Measurements from ENCODE around the gene CYTH1.

DNA sequence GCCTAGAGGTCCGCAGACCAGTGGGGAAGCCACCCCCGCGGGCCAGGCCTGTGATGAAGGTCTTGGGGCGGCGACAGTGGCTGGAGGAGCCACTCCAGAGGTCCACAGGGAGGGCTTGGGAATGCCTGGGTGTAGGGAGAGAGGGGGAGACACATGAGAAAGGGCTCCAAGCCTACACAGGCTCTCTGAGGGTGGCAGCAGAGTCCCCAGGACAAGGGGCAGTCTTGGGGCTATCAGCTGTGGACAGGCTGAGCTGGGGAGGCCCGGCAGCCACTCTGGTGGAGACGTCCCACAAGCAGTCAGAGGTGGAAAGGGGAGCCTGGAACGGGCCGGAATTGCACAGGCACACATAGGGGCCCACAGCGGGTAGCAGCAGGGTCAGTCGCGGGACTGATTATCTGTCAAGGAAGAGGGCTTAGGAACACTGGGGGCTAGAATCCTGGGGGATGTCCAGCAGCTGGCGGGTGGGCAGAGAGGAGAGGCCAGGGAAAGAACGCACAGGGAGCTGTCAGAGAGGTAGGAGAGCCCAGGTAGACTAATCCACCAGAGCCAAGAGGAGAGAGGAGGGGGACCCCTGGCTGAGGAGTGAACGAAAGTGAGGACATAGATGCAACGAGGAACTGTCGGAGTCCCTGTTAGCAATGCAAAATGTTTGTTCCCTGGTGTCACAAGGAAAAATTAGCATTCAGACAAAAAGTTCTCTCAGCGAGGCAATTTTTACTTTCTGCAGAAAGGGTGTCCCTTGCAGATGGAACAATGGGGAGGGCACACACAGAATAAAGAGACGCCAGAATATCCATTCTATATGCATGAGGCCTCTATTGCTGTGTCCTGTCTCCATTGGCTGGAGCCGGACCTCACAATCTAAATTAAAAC is 111.0 kb downstream of the CYTH1 start:
- no peak for TF ChIP-seq SMAD1 (IDR thresholded peaks at IDR 0.05; ENCODE audit: low read depth, partially characterized antibody)
- TF ChIP-seq MYB (IDR thresholded peaks at IDR 0.05; ENCODE audit: borderline replicate concordance, low read depth, low read length), result no peak
- TF ChIP-seq, protein P1, sequence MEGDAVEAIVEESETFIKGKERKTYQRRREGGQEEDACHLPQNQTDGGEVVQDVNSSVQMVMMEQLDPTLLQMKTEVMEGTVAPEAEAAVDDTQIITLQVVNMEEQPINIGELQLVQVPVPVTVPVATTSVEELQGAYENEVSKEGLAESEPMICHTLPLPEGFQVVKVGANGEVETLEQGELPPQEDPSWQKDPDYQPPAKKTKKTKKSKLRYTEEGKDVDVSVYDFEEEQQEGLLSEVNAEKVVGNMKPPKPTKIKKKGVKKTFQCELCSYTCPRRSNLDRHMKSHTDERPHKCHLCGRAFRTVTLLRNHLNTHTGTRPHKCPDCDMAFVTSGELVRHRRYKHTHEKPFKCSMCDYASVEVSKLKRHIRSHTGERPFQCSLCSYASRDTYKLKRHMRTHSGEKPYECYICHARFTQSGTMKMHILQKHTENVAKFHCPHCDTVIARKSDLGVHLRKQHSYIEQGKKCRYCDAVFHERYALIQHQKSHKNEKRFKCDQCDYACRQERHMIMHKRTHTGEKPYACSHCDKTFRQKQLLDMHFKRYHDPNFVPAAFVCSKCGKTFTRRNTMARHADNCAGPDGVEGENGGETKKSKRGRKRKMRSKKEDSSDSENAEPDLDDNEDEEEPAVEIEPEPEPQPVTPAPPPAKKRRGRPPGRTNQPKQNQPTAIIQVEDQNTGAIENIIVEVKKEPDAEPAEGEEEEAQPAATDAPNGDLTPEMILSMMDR (IDR thresholded peaks at IDR 0.05 in 2 of 3, conservative IDR thresholded peaks at IDR 0.05 in 1 of 3; ENCODE audit: control insufficient read depth in 2 of 3, extremely low read depth in 1 of 3, insufficient read depth in 1 of 3, low read depth in 3 of 3, low read length in 3 of 3), result no peak
- TF ChIP-seq, protein P2, sequence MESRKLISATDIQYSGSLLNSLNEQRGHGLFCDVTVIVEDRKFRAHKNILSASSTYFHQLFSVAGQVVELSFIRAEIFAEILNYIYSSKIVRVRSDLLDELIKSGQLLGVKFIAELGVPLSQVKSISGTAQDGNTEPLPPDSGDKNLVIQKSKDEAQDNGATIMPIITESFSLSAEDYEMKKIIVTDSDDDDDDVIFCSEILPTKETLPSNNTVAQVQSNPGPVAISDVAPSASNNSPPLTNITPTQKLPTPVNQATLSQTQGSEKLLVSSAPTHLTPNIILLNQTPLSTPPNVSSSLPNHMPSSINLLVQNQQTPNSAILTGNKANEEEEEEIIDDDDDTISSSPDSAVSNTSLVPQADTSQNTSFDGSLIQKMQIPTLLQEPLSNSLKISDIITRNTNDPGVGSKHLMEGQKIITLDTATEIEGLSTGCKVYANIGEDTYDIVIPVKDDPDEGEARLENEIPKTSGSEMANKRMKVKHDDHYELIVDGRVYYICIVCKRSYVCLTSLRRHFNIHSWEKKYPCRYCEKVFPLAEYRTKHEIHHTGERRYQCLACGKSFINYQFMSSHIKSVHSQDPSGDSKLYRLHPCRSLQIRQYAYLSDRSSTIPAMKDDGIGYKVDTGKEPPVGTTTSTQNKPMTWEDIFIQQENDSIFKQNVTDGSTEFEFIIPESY (IDR thresholded peaks at IDR 0.05), result no peak
- no peak for TF ChIP-seq BRCA1 (IDR thresholded peaks at IDR 0.05; ENCODE audit: low read depth, low read length)
- TF ChIP-seq, protein P3, sequence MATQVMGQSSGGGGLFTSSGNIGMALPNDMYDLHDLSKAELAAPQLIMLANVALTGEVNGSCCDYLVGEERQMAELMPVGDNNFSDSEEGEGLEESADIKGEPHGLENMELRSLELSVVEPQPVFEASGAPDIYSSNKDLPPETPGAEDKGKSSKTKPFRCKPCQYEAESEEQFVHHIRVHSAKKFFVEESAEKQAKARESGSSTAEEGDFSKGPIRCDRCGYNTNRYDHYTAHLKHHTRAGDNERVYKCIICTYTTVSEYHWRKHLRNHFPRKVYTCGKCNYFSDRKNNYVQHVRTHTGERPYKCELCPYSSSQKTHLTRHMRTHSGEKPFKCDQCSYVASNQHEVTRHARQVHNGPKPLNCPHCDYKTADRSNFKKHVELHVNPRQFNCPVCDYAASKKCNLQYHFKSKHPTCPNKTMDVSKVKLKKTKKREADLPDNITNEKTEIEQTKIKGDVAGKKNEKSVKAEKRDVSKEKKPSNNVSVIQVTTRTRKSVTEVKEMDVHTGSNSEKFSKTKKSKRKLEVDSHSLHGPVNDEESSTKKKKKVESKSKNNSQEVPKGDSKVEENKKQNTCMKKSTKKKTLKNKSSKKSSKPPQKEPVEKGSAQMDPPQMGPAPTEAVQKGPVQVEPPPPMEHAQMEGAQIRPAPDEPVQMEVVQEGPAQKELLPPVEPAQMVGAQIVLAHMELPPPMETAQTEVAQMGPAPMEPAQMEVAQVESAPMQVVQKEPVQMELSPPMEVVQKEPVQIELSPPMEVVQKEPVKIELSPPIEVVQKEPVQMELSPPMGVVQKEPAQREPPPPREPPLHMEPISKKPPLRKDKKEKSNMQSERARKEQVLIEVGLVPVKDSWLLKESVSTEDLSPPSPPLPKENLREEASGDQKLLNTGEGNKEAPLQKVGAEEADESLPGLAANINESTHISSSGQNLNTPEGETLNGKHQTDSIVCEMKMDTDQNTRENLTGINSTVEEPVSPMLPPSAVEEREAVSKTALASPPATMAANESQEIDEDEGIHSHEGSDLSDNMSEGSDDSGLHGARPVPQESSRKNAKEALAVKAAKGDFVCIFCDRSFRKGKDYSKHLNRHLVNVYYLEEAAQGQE (IDR thresholded peaks at IDR 0.05; ENCODE audit: low read depth, low read length), result no peak
- TF ChIP-seq, protein P4, sequence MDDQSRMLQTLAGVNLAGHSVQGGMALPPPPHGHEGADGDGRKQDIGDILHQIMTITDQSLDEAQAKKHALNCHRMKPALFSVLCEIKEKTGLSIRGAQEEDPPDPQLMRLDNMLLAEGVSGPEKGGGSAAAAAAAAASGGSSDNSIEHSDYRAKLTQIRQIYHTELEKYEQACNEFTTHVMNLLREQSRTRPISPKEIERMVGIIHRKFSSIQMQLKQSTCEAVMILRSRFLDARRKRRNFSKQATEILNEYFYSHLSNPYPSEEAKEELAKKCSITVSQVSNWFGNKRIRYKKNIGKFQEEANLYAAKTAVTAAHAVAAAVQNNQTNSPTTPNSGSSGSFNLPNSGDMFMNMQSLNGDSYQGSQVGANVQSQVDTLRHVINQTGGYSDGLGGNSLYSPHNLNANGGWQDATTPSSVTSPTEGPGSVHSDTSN (IDR thresholded peaks at IDR 0.05; ENCODE audit: insufficient replicate concordance, low read depth, low read length), result no peak
- TF ChIP-seq, protein P5, sequence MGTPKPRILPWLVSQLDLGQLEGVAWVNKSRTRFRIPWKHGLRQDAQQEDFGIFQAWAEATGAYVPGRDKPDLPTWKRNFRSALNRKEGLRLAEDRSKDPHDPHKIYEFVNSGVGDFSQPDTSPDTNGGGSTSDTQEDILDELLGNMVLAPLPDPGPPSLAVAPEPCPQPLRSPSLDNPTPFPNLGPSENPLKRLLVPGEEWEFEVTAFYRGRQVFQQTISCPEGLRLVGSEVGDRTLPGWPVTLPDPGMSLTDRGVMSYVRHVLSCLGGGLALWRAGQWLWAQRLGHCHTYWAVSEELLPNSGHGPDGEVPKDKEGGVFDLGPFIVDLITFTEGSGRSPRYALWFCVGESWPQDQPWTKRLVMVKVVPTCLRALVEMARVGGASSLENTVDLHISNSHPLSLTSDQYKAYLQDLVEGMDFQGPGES (IDR thresholded peaks at IDR 0.05), result no peak

Measured in GM12878 (cell line).